ACC112 (cell line): Measurements from ENCODE around the gene ATXN7L3.

ENCODE experiments used
- H2AFZ ChIP-seq: fragments of 200-600 bp; sonication (generic); one replicate; pipeline ENCODE4 v1.6.0; 2017; ENCODE audit warnings: antibody characterized with exemption, low read length; ENCODE audit not compliant: unreplicated experiment
- H3K27ac ChIP-seq: fragments of 200-600 bp; sonication (generic); 2 replicates; pipeline ENCODE4 v1.5.1; 2014; ENCODE audit warnings: low read depth, mild to moderate bottlenecking, antibody characterized with exemption, low read length, moderate library complexity
- H3K27me3 ChIP-seq: fragments of 200-600 bp; sonication (generic); 2 replicates; pipeline ENCODE4 v1.6.1; 2014; ENCODE audit warnings: mild to moderate bottlenecking, antibody characterized with exemption, low read length, moderate library complexity, mixed read lengths; ENCODE audit not compliant: insufficient read depth
- H3K36me3 ChIP-seq: fragments of 200-600 bp; sonication (generic); 2 replicates; pipeline ENCODE4 v1.6.1; 2016; ENCODE audit warnings: mild to moderate bottlenecking, antibody characterized with exemption, low read length, moderate library complexity, mixed read lengths; ENCODE audit not compliant: insufficient read depth
- H3K4me1 ChIP-seq: fragments of 200-600 bp; sonication (generic); one replicate; pipeline ENCODE4 v1.6.1; 2016; ENCODE audit warnings: low read length, mixed read lengths; ENCODE audit not compliant: insufficient read depth, unreplicated experiment, control insufficient read depth
- H3K4me3 ChIP-seq: fragments of 200-600 bp; sonication (generic); 2 replicates; pipeline ENCODE4 v1.5.1; 2014; ENCODE audit warnings: mild to moderate bottlenecking, low read depth, low read length
- H3K79me2 ChIP-seq: fragments of 200-600 bp; sonication (generic); one replicate; pipeline ENCODE4 v1.6.0; 2016; ENCODE audit warnings: low read length; ENCODE audit not compliant: control insufficient read depth, unreplicated experiment, insufficient read depth

Gene ATXN7L3

GRCh38 chr17:44187131-44187899 is 12.4 kb downstream of the ATXN7L3 start:
- peak overlapping the region; percentile 84 for H2AFZ ChIP-seq
- peak overlapping the region; percentile 100 for H3K4me3 ChIP-seq
- H3K4me1 ChIP-seq = peaks cover 20% of the 10 kb centered on the region
- H3K27ac ChIP-seq = peak overlapping the region; percentile 94
- H3K79me2 ChIP-seq = peaks cover 57% of the 10 kb centered on the region
- no peaks in the 10 kb centered on the region for H3K27me3 ChIP-seq
- no peaks in the 10 kb centered on the region for H3K36me3 ChIP-seq

- Histone ChIP-seq H3K4me3 (peak within 1 kb of the TSS; percentile 100), H3K27me3 (no peaks in the 10 kb centered on the region), H3K4me1 (peaks cover 20% of the 10 kb centered on the region), H3K27ac (peak within 1 kb of the TSS; percentile 94), H3K36me3 (no peaks in the 10 kb centered on the region), H3K79me2 (peaks cover 60% of the 10 kb centered on the region), H2AFZ (peak within 1 kb of the TSS; percentile 84)
Measured at GRCh38 chr17:44186307-44187130, 13.2 kb downstream of the ATXN7L3 start, which contains the start of gene TMUB2. TMUB2 (plus strand) TSS chr17:44186972; CDS start chr17:44187709, 737 bp downstream.

DNA sequence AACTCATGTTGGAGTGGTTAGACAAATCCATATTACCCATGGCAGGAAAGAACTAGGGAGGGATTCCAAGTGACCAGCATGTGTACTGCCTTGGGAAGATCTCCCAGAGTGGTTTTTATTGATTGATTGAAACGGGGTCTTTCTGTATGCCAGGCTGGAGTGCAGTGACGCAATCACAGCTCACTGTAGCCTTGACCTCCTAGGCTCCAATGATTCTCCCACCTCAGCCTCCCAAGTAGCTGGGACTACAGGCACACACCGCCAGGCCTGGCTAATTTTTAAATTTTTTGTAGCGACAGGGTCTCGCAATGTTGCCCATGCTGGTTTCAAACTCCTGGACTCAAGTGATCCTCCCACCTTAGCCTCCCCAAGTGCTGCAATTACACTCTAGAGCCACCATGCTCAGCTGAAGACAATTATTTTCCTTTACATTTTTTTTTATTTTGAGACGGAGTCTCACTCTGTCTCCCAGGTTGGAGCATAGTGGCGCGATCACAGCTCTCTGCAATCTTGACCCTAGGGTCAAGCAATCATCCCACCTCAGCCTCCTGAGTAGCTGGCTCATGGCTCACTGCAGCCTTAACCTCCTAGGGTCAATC is 15.4 kb downstream of the ATXN7L3 start:
- Histone ChIP-seq H3K27me3 (no peaks in the 10 kb centered on the region), H3K27ac (no peak overlapping the region), H2AFZ (no peak overlapping the region), H3K36me3 (no peaks in the 10 kb centered on the region), H3K4me3 (no peak overlapping the region), H3K4me1 (peaks cover 20% of the 10 kb centered on the region), H3K79me2 (peaks cover 60% of the 10 kb centered on the region)

DNA sequence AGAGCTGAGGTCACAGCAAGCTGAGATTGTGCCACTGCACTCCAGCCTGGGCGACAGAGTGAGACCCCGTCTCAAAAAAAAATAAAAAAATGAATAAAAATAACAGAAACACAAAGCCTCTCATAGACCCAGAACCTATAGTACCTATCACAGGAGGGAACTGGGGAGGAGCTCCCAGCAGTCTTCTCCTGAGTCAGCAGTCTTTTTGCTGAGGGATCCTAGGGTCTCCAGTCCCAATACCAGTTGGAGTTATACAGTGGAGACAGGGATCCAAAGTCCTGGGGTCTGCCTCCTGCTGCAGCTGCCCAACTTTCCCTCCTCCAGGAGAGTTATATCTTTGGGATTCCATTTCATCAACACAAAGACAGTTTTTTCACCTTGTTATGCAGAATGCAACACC is 16.7 kb downstream of the ATXN7L3 start:
- Histone ChIP-seq H3K27ac (no peak overlapping the region), H3K27me3 (no peaks in the 10 kb centered on the region), H3K36me3 (no peaks in the 10 kb centered on the region), H2AFZ (no peak overlapping the region), H3K4me3 (no peak overlapping the region), H3K79me2 (peaks cover 47% of the 10 kb centered on the region), H3K4me1 (peaks cover 12% of the 10 kb centered on the region)

DNA sequence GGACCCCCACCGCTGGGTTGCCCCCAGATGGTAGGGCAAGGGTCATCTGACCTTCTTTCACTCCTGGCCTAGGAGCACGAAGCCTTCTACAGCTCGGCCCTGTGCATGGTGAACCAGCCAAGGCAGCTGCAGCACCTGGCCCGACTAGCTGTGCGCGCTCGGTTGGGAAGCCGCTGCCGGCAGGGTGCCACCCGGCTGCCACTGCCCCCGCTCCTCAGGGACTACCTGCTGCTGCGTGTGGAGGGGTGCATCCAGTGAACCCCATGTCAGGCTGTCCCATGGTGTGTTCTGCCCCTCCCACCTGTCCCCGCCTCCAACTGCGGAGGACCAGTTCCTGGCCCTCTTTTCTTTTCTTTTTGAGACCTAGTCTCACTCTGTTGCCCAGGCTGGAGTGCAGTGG is 21.6 kb downstream of the ATXN7L3 start:
- Histone ChIP-seq H3K4me3 (no peak overlapping the region), H3K27ac (no peak overlapping the region), H3K4me1 (no peaks in the 10 kb centered on the region), H3K36me3 (0 out of 2 replicates have a peak, but pooled peaks cover 4% of the 10 kb centered on the region), H2AFZ (no peak overlapping the region), H3K27me3 (no peaks in the 10 kb centered on the region), H3K79me2 (peaks cover 8% of the 10 kb centered on the region)

DNA sequence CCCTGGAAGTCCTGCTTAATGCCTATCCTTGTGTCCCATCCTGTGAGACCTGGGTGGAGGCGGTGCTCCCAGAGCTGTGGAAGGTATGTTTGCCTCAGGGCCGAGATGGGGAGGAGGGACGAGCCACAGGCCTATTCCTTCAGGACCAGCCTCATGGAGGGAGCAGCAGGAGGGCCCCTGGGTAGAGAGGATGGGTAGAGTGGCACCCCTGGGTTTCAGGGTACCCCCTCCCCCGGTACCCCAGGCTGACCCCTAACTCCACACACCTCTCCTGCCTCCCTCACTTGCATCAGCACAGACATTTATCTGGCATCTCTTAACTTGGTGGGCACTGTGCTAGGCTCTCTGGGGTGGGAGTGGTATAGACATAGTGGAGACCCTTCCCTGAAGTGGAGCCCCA is 22.0 kb downstream of the ATXN7L3 start:
- Histone ChIP-seq H3K4me3 (no peak overlapping the region), H3K4me1 (no peaks in the 10 kb centered on the region), H2AFZ (no peak overlapping the region), H3K79me2 (peaks cover 4% of the 10 kb centered on the region), H3K27ac (no peak overlapping the region), H3K27me3 (no peaks in the 10 kb centered on the region), H3K36me3 (0 out of 2 replicates have a peak, but pooled peaks cover 4% of the 10 kb centered on the region)

DNA sequence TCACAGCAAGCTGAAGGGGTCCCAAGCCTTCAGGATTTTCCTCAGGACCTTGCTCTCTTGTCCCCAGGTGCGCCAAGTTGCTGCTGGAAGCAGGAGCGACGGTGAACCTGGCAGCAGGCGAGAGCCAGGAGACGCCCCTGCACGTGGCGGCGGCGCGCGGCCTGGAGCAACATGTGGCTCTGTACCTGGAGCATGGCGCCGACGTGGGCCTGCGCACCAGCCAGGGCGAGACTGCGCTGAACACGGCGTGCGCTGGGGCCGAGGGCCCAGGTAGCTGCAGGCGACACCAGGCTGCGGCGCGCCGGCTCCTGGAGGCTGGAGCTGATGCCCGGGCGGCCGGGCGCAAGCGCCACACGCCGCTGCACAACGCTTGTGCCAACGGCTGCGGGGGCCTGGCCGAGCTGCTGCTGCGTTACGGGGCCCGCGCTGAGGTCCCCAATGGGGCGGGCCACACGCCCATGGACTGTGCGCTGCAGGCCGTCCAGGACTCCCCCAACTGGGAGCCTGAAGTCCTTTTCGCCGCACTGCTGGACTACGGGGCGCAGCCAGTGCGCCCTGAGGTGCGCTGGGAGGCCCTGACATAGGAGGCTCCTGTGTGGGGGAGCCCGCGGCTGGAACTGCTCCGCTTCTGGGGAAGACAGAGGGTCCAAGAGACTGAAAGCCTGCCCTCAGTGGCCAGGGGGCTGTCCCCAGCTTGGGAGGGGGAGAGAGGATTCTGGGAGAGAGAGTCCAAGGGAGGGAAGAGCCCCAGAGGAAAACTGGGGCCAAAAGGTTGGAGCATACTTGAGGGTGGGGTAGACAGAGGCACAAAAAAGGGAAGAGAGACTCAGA is 22.8 kb downstream of the ATXN7L3 start:
- Histone ChIP-seq H3K27ac (no peak overlapping the region), H3K79me2 (peaks cover 3% of the 10 kb centered on the region), H2AFZ (no peak overlapping the region), H3K4me3 (no peak overlapping the region), H3K36me3 (0 out of 2 replicates have a peak, but pooled peaks cover 4% of the 10 kb centered on the region), H3K27me3 (no peaks in the 10 kb centered on the region), H3K4me1 (no peaks in the 10 kb centered on the region)

DNA sequence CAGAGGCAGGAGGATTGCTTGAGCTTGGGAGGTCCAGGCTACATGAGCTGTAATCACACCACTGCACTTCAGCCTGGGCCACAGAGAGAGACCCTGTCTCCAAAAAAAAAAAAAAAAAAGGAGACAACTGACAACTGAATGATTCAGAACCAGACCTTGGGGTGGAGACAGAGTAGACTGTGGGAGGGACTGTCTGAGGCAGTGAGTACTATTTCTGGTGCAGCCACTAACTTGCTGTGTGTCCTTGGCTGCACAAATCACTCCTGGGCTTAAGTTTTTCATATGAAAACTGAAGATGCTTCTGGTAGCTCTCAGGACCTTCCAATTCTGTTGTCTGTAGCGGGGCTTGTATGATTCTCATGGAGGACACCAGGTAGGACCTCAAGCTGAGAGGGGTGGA is 23.4 kb downstream of the ATXN7L3 start:
- Histone ChIP-seq H3K27me3 (no peaks in the 10 kb centered on the region), H2AFZ (no peak overlapping the region), H3K4me1 (no peaks in the 10 kb centered on the region), H3K4me3 (no peak overlapping the region), H3K36me3 (0 out of 2 replicates have a peak, but pooled peaks cover 4% of the 10 kb centered on the region), H3K79me2 (no peaks in the 10 kb centered on the region), H3K27ac (no peak overlapping the region)

DNA sequence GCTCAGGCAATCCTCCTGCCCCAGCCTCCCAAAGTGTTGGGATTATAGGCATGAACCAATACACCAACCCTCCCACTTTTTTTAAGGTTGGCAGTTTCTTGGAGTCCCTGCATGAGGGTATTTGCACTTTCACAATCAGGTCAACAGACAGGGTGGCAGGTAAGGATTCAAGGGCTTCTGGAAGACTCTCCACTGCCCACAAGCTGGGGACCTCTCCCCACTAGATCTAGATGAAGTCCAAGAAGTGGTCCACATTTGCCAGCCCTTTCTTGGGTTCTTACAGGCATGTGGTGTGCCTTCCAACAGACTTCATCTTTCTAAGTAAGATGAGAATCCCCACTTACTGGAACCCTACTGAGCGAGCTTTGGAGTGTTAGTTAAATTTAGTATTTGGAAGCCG is 25.3 kb downstream of the ATXN7L3 start:
- no peaks in the 10 kb centered on the region for H3K79me2 ChIP-seq
- H3K27ac ChIP-seq = no peak overlapping the region
- peaks cover 11% of the 10 kb centered on the region for H3K4me1 ChIP-seq
- H2AFZ ChIP-seq = no peak overlapping the region
- H3K4me3 ChIP-seq = no peak overlapping the region
- H3K36me3 ChIP-seq = 0 out of 2 replicates have a peak, but pooled peaks cover 4% of the 10 kb centered on the region
- no peaks in the 10 kb centered on the region for H3K27me3 ChIP-seq

- H3K36me3 ChIP-seq = 0 out of 2 replicates have a peak, but pooled peaks cover 4% of the 10 kb centered on the region
- no peak overlapping the region for H3K27ac ChIP-seq
- no peak overlapping the region for H3K4me3 ChIP-seq
- H3K79me2 ChIP-seq = no peaks in the 10 kb centered on the region
- no peak overlapping the region for H2AFZ ChIP-seq
- no peaks in the 10 kb centered on the region for H3K27me3 ChIP-seq
- H3K4me1 ChIP-seq = peaks cover 11% of the 10 kb centered on the region
Measured at GRCh38 chr17:44171931-44172455, 27.7 kb downstream of the ATXN7L3 start.
